ENCODE results near the gene CAMSAP3.

CAMSAP3 gene

DNA sequence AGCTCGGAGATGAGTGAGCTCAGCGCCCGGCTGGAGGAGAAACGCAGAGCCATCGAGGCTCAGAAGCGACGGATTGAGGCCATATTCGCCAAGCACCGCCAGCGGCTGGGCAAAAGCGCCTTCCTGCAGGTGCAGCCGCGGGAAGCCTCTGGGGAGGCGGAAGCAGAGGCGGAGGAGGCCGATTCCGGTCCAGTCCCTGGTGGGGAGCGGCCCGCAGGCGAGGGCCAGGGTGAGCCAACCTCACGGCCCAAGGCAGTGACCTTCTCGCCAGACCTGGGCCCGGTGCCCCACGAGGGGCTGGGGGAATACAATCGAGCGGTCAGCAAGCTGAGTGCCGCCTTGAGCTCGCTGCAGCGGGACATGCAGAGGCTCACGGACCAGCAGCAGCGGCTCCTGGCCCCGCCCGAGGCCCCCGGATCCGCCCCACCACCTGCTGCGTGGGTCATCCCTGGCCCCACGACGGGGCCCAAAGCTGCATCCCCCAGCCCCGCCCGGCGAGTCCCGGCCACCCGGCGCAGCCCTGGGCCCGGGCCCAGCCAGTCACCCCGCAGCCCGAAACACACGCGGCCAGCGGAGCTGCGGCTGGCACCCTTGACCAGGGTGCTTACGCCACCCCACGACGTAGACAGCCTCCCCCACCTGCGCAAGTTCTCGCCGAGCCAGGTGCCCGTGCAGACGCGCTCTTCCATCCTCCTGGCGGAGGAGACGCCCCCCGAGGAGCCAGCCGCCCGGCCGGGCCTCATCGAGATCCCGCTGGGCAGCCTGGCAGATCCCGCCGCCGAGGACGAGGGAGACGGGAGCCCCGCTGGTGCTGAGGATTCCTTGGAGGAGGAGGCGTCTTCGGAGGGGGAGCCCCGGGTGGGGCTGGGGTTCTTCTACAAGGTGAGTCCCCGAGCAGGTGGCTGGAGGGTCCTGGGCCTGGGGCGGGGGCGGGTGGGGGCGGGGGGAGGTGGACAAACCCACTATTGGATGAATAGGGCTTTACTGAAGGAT is 16.9 kb downstream of the CAMSAP3 start:
- no peak overlapping the region for H3K27ac Mint-ChIP-seq
- H3K36me3 Mint-ChIP-seq (ENCODE audit: low read depth): peaks cover 10% of the 10 kb centered on the region
- H3K9me3 Mint-ChIP-seq: no peaks in the 10 kb centered on the region
- H3K4me1 Mint-ChIP-seq (ENCODE audit: low read depth): peaks cover 2% of the 10 kb centered on the region
- intact Hi-C loops (cut with micrococcal nuclease): no loop called here
- peaks cover 1% of the 10 kb centered on the region for H3K27me3 Mint-ChIP-seq
- no peak overlapping the region for H3K4me3 Mint-ChIP-seq

DNA sequence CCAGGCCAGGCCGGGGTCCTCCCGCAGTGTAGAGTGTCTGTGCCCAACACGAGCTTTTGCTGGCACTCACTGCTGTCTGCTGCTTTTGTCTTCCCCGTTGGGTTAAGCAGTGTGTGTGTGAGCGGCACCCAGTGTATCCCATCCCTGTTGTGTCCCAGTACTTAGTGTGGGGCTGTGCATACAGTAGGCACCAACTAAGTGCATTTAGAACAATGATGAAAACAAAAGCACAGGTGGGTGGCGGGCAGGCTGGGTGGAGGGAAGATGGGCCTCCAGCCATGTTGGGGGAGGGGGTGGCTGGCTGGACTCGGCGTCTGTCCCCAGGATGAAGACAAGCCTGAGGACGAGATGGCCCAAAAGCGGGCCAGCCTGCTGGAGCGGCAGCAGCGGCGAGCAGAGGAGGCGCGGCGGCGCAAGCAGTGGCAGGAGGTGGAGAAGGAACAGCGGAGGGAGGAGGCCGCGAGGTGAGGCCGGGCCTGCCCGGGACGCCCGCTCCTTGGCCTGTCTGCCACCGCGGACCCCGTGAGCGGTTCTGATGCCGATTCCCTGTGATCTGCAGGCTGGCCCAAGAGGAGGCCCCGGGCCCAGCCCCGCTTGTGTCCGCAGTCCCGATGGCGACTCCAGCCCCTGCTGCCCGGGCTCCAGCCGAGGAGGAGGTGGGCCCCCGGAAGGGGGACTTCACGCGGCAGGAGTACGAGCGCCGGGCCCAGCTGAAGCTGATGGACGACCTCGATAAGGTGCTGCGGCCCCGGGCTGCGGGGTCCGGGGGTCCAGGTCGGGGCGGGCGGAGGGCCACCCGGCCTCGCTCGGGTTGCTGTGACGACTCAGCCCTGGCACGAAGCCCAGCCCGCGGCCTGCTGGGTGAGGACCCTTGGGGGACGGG is 19.4 kb downstream of the CAMSAP3 start:
- no peak overlapping the region for H3K27ac Mint-ChIP-seq
- no peaks in the 10 kb centered on the region for H3K9me3 Mint-ChIP-seq
- H3K4me1 Mint-ChIP-seq (ENCODE audit: low read depth): peaks cover 16% of the 10 kb centered on the region
- H3K27me3 Mint-ChIP-seq: no peaks in the 10 kb centered on the region
- intact Hi-C loops (cut with micrococcal nuclease): no loop called here
- no peak overlapping the region for H3K4me3 Mint-ChIP-seq
- peaks cover 35% of the 10 kb centered on the region for H3K36me3 Mint-ChIP-seq (ENCODE audit: low read depth)

DNA sequence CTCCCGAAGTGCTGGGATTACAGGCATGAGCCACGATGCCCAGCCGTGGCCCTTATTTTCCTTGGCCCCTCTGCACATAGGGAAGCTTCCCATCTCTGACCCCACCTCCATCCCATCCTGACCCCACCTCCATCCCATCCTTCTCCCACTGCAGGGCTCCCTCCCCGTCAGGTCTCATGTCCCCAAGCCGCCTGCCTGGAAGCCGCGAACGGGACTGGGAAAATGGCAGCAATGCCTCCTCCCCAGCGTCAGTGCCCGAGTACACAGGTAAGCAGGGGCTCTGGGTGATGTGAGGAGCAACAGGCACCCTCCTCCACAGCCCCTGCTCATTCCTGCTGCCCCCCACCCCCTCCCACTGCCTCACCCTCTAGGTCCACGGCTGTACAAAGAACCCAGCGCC is 21.5 kb downstream of the CAMSAP3 start:
- Mint-ChIP-seq H3K27ac (no peak overlapping the region), H3K27me3 (no peaks in the 10 kb centered on the region), H3K9me3 (no peaks in the 10 kb centered on the region), H3K4me3 (no peak overlapping the region), H3K36me3 (ENCODE audit: low read depth) (peaks cover 56% of the 10 kb centered on the region), H3K4me1 (ENCODE audit: low read depth) (peaks cover 16% of the 10 kb centered on the region)
- intact Hi-C loops (cut with micrococcal nuclease): no loop called here

DNA sequence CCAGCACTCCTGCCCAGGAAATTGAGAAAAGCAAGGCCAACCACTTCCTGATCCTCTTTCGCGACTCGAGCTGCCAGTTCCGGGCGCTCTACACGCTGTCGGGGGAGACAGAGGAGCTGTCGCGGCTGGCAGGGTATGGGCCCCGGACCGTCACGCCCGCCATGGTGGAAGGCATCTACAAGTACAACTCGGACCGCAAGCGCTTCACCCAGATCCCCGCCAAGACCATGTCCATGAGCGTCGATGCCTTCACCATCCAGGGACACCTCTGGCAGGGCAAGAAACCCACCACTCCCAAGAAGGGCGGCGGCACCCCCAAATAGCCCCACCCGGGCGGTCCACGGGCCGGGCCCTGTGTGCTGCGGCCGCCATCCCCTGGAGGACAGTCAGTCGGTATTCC is 22.1 kb downstream of the CAMSAP3 start:
- Mint-ChIP-seq H3K27ac (peak overlapping the region; percentile 3), H3K4me3 (no peak overlapping the region), H3K27me3 (no peaks in the 10 kb centered on the region), H3K4me1 (ENCODE audit: low read depth) (peaks cover 16% of the 10 kb centered on the region), H3K9me3 (no peaks in the 10 kb centered on the region), H3K36me3 (ENCODE audit: low read depth) (peaks cover 61% of the 10 kb centered on the region)
- intact Hi-C loops (cut with micrococcal nuclease): no loop called here

DNA sequence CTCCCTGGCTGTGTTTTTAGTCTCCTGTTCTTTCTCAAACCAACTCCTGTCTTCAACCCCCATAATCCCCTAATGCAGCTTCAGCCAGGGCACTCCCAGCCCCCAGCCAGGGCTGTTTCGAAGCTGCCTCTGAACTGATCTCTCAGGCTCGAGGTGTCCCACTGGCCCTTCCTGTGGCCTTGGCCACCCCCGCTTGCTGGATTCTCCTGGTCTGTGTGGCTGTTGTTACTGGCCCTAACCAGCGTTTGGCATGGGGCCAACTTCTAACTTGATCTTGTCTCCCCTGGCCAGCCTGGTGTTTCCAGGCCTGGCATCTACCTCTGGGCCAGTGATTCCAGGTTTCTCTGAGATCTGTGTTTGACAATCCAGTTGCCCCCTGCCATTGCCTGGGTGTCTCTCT is 22.7 kb downstream of the CAMSAP3 start:
- intact Hi-C loops (cut with micrococcal nuclease): no loop called here
- peaks cover 16% of the 10 kb centered on the region for H3K4me1 Mint-ChIP-seq (ENCODE audit: low read depth)
- peaks cover 67% of the 10 kb centered on the region for H3K36me3 Mint-ChIP-seq (ENCODE audit: low read depth)
- H3K27ac Mint-ChIP-seq: peak overlapping the region; percentile 3
- H3K27me3 Mint-ChIP-seq: no peaks in the 10 kb centered on the region
- H3K4me3 Mint-ChIP-seq: no peak overlapping the region
- no peaks in the 10 kb centered on the region for H3K9me3 Mint-ChIP-seq

DNA sequence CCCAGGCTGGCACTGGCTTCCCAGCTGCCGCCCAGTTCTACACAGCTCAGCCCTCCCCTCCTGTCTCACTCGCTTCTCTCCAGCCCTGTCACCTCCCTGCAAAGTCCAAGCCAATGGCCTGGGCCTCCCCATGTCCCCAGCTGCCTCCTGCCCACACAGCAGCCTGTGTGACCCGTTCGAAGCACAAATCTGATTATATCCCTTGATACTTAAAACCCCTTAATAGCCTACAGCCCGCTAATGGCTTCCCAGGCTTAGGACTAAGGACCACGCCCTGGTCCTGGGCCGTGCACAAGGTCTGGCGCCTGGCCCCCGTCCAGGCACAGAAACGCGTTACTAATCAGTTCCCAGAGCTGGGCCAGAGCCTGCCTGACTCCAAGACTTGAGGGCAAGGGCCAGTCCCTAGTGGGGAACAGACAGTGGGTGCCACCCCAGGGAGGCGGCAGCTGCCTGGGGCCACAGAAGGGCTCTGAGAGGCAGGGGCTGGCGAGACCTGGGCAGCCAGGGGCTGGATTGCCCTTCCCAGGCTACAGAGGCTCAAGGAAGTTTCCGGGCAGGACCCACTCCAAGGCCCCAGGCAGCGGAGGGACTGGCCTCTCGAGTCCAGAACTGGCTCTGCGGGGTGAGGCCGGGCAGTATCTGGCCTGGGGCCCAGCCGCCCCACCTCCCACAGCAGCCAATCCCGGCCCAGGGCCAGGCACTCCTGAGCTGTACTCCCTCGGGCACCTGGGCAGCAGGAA is 23.3 kb downstream of the CAMSAP3 start:
- H3K27ac Mint-ChIP-seq: peak overlapping the region; percentile 3
- no peaks in the 10 kb centered on the region for H3K27me3 Mint-ChIP-seq
- no peaks in the 10 kb centered on the region for H3K9me3 Mint-ChIP-seq
- H3K4me3 Mint-ChIP-seq: no peak overlapping the region
- intact Hi-C loops (cut with micrococcal nuclease): no loop called here
- peaks cover 73% of the 10 kb centered on the region for H3K36me3 Mint-ChIP-seq (ENCODE audit: low read depth)
- H3K4me1 Mint-ChIP-seq (ENCODE audit: low read depth): peaks cover 16% of the 10 kb centered on the region

DNA sequence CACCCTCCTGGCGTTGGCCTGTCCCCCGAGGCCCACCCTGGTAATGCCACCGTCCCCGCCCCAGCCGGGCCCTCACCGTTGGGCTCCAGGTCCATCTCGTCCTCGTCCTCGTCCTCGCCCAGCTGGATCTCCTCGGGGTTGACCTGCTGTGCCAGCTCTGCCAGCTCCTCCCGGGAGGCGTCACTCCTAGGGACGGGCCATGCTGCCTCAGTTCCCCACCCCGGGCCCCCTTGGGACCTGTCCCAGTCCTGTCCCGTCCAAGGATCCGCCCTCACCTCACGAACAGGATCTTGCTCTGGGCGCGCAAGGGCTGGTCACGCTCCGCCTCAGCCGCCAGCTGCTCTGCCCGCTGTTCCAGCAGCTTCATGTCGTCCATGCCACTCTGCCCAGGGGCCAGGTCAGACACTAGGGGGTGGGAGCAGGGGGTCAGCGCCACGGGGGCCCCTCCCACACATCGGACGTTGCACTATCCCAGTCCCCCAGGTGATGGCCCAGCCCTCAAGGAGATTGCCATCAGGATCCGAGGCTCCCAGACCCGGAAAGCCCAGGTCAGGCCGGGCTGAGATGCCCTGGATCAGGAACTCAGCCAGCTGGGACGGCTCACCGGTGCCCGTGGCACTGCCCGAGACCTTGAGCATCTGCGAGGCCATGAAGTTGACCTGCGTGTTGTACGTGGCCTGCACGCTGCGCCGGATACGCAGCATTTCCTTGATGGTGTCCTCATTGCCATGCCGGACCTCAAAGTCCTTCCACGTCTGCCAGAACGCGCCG is 24.2 kb downstream of the CAMSAP3 start:
- intact Hi-C loops (cut with micrococcal nuclease): no loop called here
- H3K36me3 Mint-ChIP-seq (ENCODE audit: low read depth): peaks cover 83% of the 10 kb centered on the region
- peaks cover 16% of the 10 kb centered on the region for H3K4me1 Mint-ChIP-seq (ENCODE audit: low read depth)
- H3K27ac Mint-ChIP-seq: no peak overlapping the region
- no peaks in the 10 kb centered on the region for H3K9me3 Mint-ChIP-seq
- no peak overlapping the region for H3K4me3 Mint-ChIP-seq
- no peaks in the 10 kb centered on the region for H3K27me3 Mint-ChIP-seq

DNA sequence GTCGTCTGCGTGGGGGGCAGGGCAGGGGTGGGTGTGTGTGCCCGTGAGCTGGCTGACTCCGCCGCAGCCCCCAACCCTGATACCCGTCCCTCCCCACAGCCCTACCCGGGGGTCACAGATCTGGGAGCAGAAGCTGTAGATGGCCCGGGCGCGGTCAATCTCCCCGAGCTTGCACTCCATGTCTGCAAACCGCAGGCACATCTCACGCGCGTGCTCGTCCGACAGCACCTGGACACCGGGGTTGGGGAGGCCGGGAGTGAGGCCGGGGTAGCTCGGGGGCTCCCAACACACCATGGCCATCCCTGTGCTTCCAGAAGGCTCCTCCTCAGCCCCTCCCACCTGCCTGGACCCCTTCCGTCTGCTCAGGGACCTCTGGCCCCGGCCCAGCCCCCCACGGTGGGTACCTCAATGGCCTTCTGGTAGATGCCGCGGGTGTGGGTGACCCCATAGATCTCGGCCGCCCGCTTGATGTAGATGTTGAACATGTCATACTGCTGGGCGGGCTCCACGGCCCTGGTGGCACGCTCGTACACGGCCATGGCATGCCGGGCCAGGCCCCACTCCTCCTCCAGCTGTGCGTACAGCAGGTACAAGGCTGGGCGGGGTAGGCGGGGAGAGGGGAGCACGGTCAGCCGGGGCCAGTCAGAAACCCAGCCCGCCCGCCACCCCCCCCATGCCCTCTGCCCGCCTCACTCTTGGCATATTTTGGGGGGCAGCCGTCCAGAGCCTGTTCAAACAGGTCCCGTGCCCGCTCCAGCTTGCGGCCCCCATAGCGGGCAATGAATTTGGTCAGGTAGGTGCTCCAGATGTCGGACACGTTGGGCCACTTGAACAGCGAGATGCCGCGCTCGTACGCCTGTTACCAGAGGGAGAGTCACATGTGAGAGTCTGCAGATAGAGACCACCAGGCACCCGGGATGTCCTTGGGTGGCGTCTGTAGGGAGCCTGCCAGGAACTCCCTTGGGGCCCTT is 25.1 kb downstream of the CAMSAP3 start:
- Mint-ChIP-seq H3K9me3 (no peaks in the 10 kb centered on the region), H3K36me3 (ENCODE audit: low read depth) (peaks cover 91% of the 10 kb centered on the region), H3K4me1 (ENCODE audit: low read depth) (peaks cover 16% of the 10 kb centered on the region), H3K4me3 (no peak overlapping the region), H3K27me3 (no peaks in the 10 kb centered on the region), H3K27ac (no peak overlapping the region)
- intact Hi-C loops (cut with micrococcal nuclease): no loop called here

DNA sequence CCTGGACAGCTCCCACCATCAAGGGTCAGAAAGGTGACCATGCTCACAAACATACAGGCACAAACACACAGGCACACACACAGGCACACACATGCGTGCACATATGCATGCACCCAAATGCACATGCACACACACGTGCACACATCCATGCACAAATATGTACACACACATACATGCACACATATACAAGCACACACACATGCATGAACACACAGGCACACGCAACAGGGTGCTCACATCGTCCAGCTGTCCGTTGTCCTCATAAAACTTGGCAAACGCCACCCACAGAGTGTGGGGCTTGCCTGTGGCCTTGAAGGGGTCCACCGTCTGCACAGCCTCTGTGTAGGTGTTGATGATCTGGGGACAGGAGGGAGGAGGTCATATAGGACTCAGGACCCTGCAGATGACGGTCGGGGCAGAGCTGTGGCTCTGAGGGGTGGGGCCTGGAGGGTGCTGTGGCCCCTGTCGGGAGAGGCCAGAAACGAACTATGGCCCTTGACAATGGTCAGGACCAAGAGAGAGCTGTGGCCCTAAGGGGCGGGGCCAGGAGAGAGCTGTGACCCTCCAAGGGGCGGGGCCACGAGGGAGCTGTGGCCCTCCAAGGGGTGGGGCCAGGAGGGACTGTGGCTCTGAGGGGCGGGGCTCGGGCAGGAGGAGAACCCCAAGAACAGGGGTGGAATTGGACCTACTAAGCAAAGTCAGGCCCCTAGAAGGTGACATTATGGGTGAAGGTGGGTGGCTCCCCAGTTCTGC is 27.4 kb downstream of the CAMSAP3 start:
- peaks cover 15% of the 10 kb centered on the region for H3K4me1 Mint-ChIP-seq (ENCODE audit: low read depth)
- no peaks in the 10 kb centered on the region for H3K27me3 Mint-ChIP-seq
- H3K9me3 Mint-ChIP-seq: no peaks in the 10 kb centered on the region
- H3K4me3 Mint-ChIP-seq: no peak overlapping the region
- intact Hi-C loops (cut with micrococcal nuclease): no loop called here
- no peak overlapping the region for H3K27ac Mint-ChIP-seq
- peaks cover 100% of the 10 kb centered on the region for H3K36me3 Mint-ChIP-seq (ENCODE audit: low read depth)

DNA sequence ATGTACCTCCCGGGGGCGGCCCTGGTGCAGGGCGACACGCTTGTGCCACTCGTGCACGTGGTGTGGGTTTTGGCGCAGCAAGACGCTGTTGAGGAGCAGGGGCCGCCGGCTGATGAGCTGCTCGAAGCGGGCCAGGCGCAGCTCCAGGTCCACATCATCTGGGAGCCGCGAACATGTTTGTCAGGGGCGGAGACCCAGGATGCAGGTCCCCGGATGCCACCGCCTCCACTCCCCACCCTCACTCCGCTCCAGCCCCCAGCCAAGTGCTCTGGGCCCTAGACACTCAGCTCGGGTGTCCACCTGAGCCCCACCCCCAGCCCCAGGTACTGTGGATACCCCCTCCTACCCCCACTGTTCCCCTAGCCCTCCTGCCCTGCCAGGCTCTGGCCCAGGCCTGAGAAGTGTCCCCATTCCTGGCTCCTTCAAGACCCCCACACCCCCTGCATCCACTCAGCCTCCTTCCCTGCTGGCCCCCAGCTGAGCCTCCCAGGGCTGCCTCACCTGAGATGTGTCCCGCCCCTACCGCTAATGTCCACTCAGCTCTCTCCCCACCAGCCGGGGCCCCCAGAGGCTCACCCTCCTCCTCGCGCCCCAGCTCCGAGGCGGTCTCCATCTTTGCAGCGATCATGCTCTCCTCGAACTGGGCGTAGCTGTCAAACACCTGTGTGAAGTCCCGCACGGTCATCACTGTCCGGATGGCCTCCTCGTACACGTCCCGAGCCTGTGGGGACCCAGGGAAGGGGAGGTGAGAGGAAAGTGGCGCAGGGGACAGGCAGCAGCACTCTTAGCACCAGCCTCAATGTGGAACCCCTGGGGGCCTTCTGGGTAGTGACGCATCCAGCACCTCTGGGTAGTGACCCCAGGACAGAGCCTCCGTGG is 28.3 kb downstream of the CAMSAP3 start:
- no peaks in the 10 kb centered on the region for H3K27me3 Mint-ChIP-seq

DNA sequence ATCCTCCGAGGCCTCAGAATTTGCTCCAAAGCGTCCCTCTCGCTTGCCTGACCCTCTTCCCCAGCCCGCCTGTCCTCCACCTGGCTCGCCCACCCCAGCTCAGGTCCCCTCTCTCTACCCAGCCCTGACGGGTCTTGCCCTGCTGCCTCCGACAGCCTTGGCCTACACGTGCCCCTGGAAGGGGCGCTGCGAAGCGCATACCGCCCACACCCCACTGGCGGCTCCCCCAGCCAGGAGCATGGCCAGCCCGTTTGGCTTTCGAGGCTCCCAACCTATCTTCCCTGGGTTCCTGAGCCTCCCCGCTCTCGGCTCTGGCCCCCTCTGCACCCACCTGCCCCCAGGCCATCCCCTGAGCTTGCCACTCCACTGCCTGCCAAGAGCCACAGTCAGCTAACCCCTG is 29.1 kb downstream of the CAMSAP3 start:
- intact Hi-C loops (cut with micrococcal nuclease): no loop called here
- H3K4me3 Mint-ChIP-seq: no peak overlapping the region
- H3K4me1 Mint-ChIP-seq (ENCODE audit: low read depth): peaks cover 23% of the 10 kb centered on the region
- H3K9me3 Mint-ChIP-seq: no peaks in the 10 kb centered on the region
- no peak overlapping the region for H3K27ac Mint-ChIP-seq
- no peaks in the 10 kb centered on the region for H3K27me3 Mint-ChIP-seq
- H3K36me3 Mint-ChIP-seq (ENCODE audit: low read depth): peaks cover 97% of the 10 kb centered on the region

More for the DNA sequence above, 28.3 kb downstream of the CAMSAP3 start:
- peaks cover 97% of the 10 kb centered on the region for H3K36me3 Mint-ChIP-seq (ENCODE audit: low read depth)
- peaks cover 15% of the 10 kb centered on the region for H3K4me1 Mint-ChIP-seq (ENCODE audit: low read depth)
- H3K27ac Mint-ChIP-seq: no peak overlapping the region
- intact Hi-C loops (cut with micrococcal nuclease): no loop called here
- H3K4me3 Mint-ChIP-seq: no peak overlapping the region
- no peaks in the 10 kb centered on the region for H3K9me3 Mint-ChIP-seq

All from dendritic cell treated with granulocyte-macrophage colony-stimulating factor and Interleukin-4, amounts not matched to agents 40 ng/mL and 50 ng/mL, for 4 days (primary cell).